SJCRH30 (cell line): Measurements from ENCODE around the gene METTL14. TPM values are rescaled to one million over a fixed set of nuclear protein-coding genes. Genes with fewer than 3 reads are reported as not detected.

Experiments used
- DNase-seq, 2 experiments: peaks; one replicate each; pipeline ENCODE4 v3.0.0-alpha.2; 2015 to 2020
- H3K27ac ChIP-seq: fragments of 250-450 bp; sonication (Bioruptor Pico); 2 replicates; pipeline ENCODE4 v1.5.1; 2020; ENCODE audit warnings: mild to moderate bottlenecking, moderate library complexity
- H3K27me3 ChIP-seq: fragments of 250-450 bp; sonication (Bioruptor Pico); 2 replicates; pipeline ENCODE4 v1.5.1; 2020; ENCODE audit warnings: mild to moderate bottlenecking, moderate library complexity
- H3K36me3 ChIP-seq: fragments of 250-450 bp; sonication (Bioruptor Pico); 2 replicates; pipeline ENCODE4 v1.5.1; 2020; ENCODE audit warnings: mild to moderate bottlenecking, moderate library complexity
- H3K4me1 ChIP-seq: fragments of 250-450 bp; sonication (Bioruptor Pico); 2 replicates; pipeline ENCODE4 v1.5.1; 2020; ENCODE audit warnings: mild to moderate bottlenecking, moderate library complexity
- H3K4me3 ChIP-seq: fragments of 250-450 bp; sonication (Bioruptor Pico); 2 replicates; pipeline ENCODE4 v1.5.1; 2020; ENCODE audit warnings: mild to moderate bottlenecking, moderate library complexity
- H3K9me3 ChIP-seq: fragments of 250-450 bp; sonication (Bioruptor Pico); replicated peaks from 2 replicates; pipeline ENCODE4 v1.5.1; 2020; ENCODE audit warnings: mild to moderate bottlenecking, moderate library complexity
- total RNA-seq: library from RNA; depleted of rRNA; stranded (reverse); fragments of >200 nt; shearing (Covaris generic); gene quantifications from 2 replicates; pipeline ENCODE4 v1.2.3, GENCODE V29; 2014

METTL14 gene
- total RNA-seq, 1 experiment from 2014 or later = 39.5 TPM

DNA sequence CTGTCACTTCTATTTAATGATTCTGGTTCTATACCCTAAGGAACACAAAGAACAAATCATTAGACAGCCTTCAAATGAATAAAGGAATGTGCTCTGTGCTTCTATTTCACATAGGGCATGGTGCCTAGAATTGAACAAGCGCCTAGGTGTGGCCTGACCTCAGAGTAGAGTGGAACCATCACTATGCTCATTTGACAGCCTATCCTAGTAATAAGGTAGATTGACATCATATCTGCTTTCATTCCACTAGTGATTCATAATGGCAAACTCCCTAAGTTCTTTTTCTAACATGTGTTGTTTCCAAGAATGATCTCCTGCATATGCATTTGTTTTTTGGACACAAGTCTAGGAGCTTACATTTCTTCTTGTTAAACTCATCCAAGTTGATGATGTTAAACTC, 36.6 kb downstream of the METTL14 start:
- Histone ChIP-seq H3K36me3 (no peaks in the 10 kb centered on the region), H3K9me3 (no peaks in the 10 kb centered on the region), H3K4me1 (no peaks in the 10 kb centered on the region), H3K27me3 (no peaks in the 10 kb centered on the region), H3K4me3 (no peak overlapping the region), H3K27ac (no peak overlapping the region)
- DNase-seq = no peak

GRCh38 chr4:118723369-118723768, 38.2 kb downstream of the METTL14 start:
- no peak overlapping the region for H3K27ac ChIP-seq
- no peaks in the 10 kb centered on the region for H3K27me3 ChIP-seq
- no peaks in the 10 kb centered on the region for H3K9me3 ChIP-seq
- no peak overlapping the region for H3K4me3 ChIP-seq
- H3K4me1 ChIP-seq = no peaks in the 10 kb centered on the region
- no peak for DNase-seq
- peaks cover 12% of the 10 kb centered on the region for H3K36me3 ChIP-seq

GRCh38 chr4:118727360-118727759, 42.2 kb downstream of the METTL14 start:
- H3K4me3 ChIP-seq = no peak overlapping the region
- H3K9me3 ChIP-seq = no peaks in the 10 kb centered on the region
- no peak for DNase-seq
- H3K4me1 ChIP-seq = no peaks in the 10 kb centered on the region
- peaks cover 16% of the 10 kb centered on the region for H3K36me3 ChIP-seq
- H3K27ac ChIP-seq = no peak overlapping the region
- no peaks in the 10 kb centered on the region for H3K27me3 ChIP-seq

GRCh38 chr4:118729287-118730286, 44.4 kb downstream of the METTL14 start:
- no peak for DNase-seq
- peaks cover 2% of the 10 kb centered on the region; the same call in 1 of the 2 replicates for H3K4me1 ChIP-seq
- no peak overlapping the region for H3K27ac ChIP-seq
- H3K4me3 ChIP-seq = no peak overlapping the region
- H3K36me3 ChIP-seq = peaks cover 16% of the 10 kb centered on the region
- H3K9me3 ChIP-seq = no peaks in the 10 kb centered on the region
- H3K27me3 ChIP-seq = no peaks in the 10 kb centered on the region

DNA sequence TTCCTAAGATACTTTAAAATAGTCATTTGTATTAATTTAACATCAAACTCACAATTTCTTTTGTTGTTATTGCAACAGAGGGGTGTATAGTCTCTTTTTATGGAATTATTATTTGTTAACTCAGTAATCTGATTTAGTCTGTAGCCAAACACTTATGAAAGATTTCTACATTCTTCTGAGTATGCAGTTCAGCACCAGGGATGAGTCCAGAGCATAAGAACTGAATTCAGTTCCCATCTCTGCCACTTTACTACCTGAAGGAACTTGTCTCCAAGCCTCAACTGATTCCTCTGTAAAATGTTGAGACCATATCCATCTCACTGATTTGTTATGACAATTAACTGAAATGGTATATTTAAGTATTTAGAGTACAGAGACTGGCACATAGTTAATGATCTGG, 45.5 kb downstream of the METTL14 start:
- DNase-seq = no peak
- Histone ChIP-seq H3K27ac (no peak overlapping the region), H3K36me3 (peaks cover 16% of the 10 kb centered on the region)

GRCh38 chr4:118732591-118733330, 47.6 kb downstream of the METTL14 start:
- DNase-seq = peak; percentile 19 to 25
- Histone ChIP-seq H3K27me3 (no peaks in the 10 kb centered on the region), H3K4me3 (no peak overlapping the region), H3K36me3 (peaks cover 10% of the 10 kb centered on the region), H3K27ac (no peak overlapping the region), H3K4me1 (peaks cover 2% of the 10 kb centered on the region; the same call in 1 of the 2 replicates), H3K9me3 (no peaks in the 10 kb centered on the region)

More for the DNA sequence above, 45.5 kb downstream of the METTL14 start:
- Histone ChIP-seq H3K4me1 (peaks cover 2% of the 10 kb centered on the region; the same call in 1 of the 2 replicates), H3K9me3 (no peaks in the 10 kb centered on the region), H3K4me3 (no peak overlapping the region), H3K27me3 (no peaks in the 10 kb centered on the region)

- H3K27ac ChIP-seq = no peak overlapping the region
- H3K4me1 ChIP-seq = peaks cover 2% of the 10 kb centered on the region; the same call in 1 of the 2 replicates
- H3K4me3 ChIP-seq = no peak overlapping the region
- no peaks in the 10 kb centered on the region for H3K27me3 ChIP-seq
- peaks cover 3% of the 10 kb centered on the region for H3K36me3 ChIP-seq
- DNase-seq = no peak
- no peaks in the 10 kb centered on the region for H3K9me3 ChIP-seq
Measured at GRCh38 chr4:118734491-118735205, 49.5 kb downstream of the METTL14 start.

DNA sequence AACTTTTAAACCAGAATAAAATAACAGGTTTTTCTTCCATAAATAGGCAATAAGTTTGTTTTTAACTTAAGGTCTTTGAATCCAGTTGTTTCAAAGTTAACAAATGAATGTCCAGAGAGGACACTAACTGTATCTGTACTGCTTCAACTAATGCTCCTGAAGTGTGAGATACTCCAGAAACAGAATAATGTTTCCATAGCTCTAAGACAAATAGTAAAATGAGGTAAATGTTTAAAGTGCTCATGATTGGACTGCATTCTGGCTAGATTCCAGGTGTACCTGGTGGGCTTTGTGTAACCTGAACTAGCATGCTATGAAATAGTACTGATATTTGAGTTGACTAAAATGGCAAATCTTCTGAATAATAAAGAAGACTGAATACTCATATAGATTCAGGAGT, 51.7 kb downstream of the METTL14 start:
- H3K4me1 ChIP-seq = peaks cover 2% of the 10 kb centered on the region; the same call in 1 of the 2 replicates
- no peak for DNase-seq
- no peaks in the 10 kb centered on the region for H3K9me3 ChIP-seq
- no peaks in the 10 kb centered on the region for H3K27me3 ChIP-seq
- H3K4me3 ChIP-seq = no peak overlapping the region
- no peaks in the 10 kb centered on the region; the same call in none of the 2 replicates for H3K36me3 ChIP-seq
- H3K27ac ChIP-seq = no peak overlapping the region

DNA sequence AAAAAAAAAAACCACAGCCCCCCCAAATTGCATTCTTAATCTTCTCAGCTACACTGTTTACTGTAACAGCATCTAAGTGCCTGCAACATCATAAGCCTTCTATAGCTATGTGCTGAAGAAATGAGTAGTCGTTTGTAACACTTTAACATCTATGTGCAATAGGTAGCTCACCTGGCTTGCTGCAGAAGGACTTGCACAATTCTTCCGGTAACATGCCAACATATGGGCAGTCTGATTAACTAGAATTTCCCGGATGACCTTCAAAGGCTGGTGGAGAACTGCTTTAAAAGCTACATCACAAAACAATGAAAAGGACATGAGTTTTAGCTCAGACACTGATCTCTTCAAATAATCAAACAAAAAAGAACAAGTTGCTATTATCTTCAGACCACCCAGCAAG, 52.9 kb downstream of the METTL14 start:
- Histone ChIP-seq H3K36me3 (no peaks in the 10 kb centered on the region; the same call in none of the 2 replicates), H3K27ac (no peak overlapping the region), H3K4me1 (no peaks in the 10 kb centered on the region; the same call in 1 of the 2 replicates), H3K27me3 (no peaks in the 10 kb centered on the region), H3K9me3 (no peaks in the 10 kb centered on the region), H3K4me3 (no peak overlapping the region)
- DNase-seq = no peak

- peaks cover 4% of the 10 kb centered on the region for H3K36me3 ChIP-seq
- no peak for DNase-seq
- H3K27me3 ChIP-seq = no peaks in the 10 kb centered on the region
- no peak overlapping the region for H3K4me3 ChIP-seq
- no peaks in the 10 kb centered on the region for H3K4me1 ChIP-seq
- no peaks in the 10 kb centered on the region for H3K9me3 ChIP-seq
- no peak overlapping the region for H3K27ac ChIP-seq
Measured at GRCh38 chr4:118739022-118739713, 54.0 kb downstream of the METTL14 start.

- Histone ChIP-seq H3K4me1 (no peaks in the 10 kb centered on the region), H3K4me3 (no peak overlapping the region), H3K36me3 (peaks cover 13% of the 10 kb centered on the region), H3K27me3 (no peaks in the 10 kb centered on the region), H3K27ac (no peak overlapping the region), H3K9me3 (no peaks in the 10 kb centered on the region)
- peak in 1 of 2 experiments; percentile 41 for DNase-seq
Measured at GRCh38 chr4:118740869-118741268, 55.7 kb downstream of the METTL14 start.

- Histone ChIP-seq H3K36me3 (peaks cover 13% of the 10 kb centered on the region), H3K4me3 (no peak overlapping the region), H3K27ac (no peak overlapping the region), H3K27me3 (no peaks in the 10 kb centered on the region), H3K4me1 (no peaks in the 10 kb centered on the region), H3K9me3 (no peaks in the 10 kb centered on the region)
- DNase-seq = no peak
Measured at GRCh38 chr4:118741301-118741855, 56.2 kb downstream of the METTL14 start.

- Histone ChIP-seq H3K36me3 (peaks cover 13% of the 10 kb centered on the region), H3K4me1 (no peaks in the 10 kb centered on the region), H3K4me3 (no peak overlapping the region), H3K27ac (no peak overlapping the region), H3K27me3 (no peaks in the 10 kb centered on the region), H3K9me3 (no peaks in the 10 kb centered on the region)
- no peak for DNase-seq
Measured at GRCh38 chr4:118742050-118742449, 56.9 kb downstream of the METTL14 start.

DNA sequence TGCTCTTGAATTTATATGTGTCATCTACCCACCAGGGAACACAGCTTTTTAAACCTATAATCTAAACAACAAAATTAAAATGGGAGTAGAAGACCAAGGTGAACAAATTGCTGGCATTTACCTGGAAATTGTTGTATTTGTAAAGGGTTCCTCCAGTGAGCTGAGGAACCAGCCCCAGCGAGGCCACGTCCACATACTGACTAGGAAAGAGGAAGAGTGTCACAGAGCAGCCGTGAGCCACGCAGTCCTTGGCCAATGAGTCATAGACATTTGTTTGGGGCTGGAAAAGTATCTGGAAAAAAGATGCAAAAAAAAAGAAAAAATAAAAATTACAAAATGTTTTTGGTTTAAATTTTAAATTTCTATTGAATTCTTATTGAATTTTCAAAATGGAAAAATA, 58.7 kb downstream of the METTL14 start:
- H3K4me1 ChIP-seq = no peaks in the 10 kb centered on the region
- peaks cover 13% of the 10 kb centered on the region for H3K36me3 ChIP-seq
- no peaks in the 10 kb centered on the region for H3K27me3 ChIP-seq
- no peaks in the 10 kb centered on the region for H3K9me3 ChIP-seq
- no peak overlapping the region for H3K27ac ChIP-seq
- no peak overlapping the region for H3K4me3 ChIP-seq
- no peak for DNase-seq
